HL-60/S4 (cell line): ENCODE measurements around the gene GGTA1.
"Not testable (repeated sequence)": the region's sequence is repeated elsewhere in the genome, so short reads cannot be mapped to it uniquely, and the experiment has no call there.

Source experiments
- in situ Hi-C: fragments of 300-500 bp; cut with MboI; formaldehyde crosslinking; loops from 2 replicates; pipeline ENCODE4 v1.14.3; 2022; ENCODE audit warnings: low sequenced_read_pairs

GGTA1 gene

DNA sequence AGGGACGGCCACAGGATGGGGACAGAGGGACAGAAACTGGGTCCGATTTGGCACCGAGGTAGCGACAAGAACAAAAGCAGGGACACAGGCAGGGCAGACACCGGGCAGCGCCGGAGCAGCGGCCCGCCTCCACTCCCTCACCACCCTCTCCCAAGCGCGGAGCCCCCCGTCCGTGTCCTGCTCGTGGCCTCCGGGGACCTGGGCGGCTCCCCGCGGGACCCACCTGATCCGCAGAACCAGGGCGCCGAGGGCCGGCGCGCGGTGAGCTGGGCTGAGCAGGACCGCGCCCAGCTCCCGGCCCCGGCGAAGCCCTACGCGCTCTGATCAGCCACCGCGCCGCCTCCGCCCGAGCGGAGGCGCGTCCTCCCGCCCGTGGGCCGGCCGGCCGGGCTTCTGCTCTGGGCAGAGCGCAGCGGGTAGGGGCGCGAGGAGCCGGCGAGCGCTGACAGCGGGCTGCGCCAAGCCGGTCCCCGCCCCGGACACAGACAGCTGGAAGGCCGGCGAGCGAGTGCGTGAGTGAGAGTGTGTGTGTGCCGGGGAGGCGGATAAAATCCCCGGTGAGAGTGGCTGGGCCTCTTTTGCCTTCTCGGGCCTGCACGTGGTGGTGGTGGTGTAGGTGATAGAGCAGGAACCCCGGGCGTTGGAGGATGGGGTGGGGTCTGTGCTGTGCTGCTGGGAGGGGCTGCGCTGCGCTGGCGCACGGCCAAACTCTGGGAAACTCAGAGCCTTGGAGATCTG, at the start of gene GGTA1:
TSS of gene GGTA1 (minus strand) at position 418 of the 738 bp plus-strand sequence. CDS start 31,922 bp downstream, outside the sequence.
- in situ Hi-C loops, result no loop called here

GRCh38 chr9:121548666-121549065, 49.0 kb upstream of the GGTA1 start:
- in situ Hi-C loops, result loop anchor here (10.0 kb wide), 1 partner anchor 436 kb away; no protein-coding TSS in a partner anchor

GRCh38 chr9:121545875-121546423, 46.3 kb upstream of the GGTA1 start:
- in situ Hi-C loops, result loop anchor here (10.0 kb wide), 1 partner anchor 439 kb away; no protein-coding TSS in a partner anchor

- in situ Hi-C loops, result loop anchor here (10.0 kb wide), 1 partner anchor 439 kb away; no protein-coding TSS in a partner anchor
Observed at GRCh38 chr9:121545150-121545874, 45.7 kb upstream of the GGTA1 start.

DNA sequence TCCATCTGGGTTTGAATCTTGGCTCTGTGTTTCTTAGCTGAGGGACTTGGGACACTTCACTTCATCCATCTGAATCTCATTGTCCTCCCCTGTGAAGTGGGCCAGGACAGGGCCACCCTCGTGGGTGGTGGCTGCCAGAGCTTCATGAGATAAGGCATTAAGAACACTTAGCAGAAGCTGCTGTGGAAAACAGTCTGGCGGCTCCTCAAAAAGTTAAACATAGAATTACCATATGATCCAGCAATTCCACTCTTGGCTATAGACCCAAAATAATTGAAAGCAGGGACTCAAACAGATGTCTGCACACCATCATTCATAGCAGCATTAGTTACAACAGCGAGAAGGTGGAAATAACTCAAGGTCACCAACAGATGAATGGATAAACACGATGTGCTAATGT, 42.4 kb upstream of the GGTA1 start:
- in situ Hi-C loops, result loop anchor here (5.0 to 10.0 kb wide), 2 partner anchors 145 to 443 kb away; no protein-coding TSS in a partner anchor

- in situ Hi-C loops, result loop anchor here (5.0 to 10.0 kb wide), 2 partner anchors 146 to 444 kb away; no protein-coding TSS in a partner anchor
Observed at GRCh38 chr9:121541256-121541655, 41.6 kb upstream of the GGTA1 start.

DNA sequence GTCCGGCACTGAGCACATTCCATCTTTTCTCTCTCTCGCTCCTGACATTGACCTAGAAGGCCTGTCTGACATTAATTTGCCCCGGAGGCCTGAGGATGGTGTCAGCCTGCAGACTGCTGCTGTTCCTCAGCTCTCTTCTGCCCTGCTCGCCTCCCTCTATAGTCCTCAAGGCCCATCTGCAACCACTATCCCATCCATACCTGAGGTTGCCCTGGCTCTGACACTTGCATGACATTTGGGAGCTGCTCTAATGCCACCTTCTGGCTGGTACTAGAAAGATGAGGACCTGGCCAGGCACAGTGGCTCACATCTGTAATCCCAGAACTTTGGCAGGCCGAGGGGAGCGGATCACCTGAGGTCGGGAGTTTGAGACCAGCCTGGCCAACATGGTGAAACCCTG, 38.6 kb upstream of the GGTA1 start:
- in situ Hi-C loops, result no loop called here

- in situ Hi-C loops, result no loop called here
Observed at GRCh38 chr9:121537283-121537682, 37.6 kb upstream of the GGTA1 start.

- in situ Hi-C loops, result no loop called here
Observed at GRCh38 chr9:121532881-121533280, 33.2 kb upstream of the GGTA1 start.

GRCh38 chr9:121529237-121529987, 29.8 kb upstream of the GGTA1 start:
- in situ Hi-C loops, result no loop called here

DNA sequence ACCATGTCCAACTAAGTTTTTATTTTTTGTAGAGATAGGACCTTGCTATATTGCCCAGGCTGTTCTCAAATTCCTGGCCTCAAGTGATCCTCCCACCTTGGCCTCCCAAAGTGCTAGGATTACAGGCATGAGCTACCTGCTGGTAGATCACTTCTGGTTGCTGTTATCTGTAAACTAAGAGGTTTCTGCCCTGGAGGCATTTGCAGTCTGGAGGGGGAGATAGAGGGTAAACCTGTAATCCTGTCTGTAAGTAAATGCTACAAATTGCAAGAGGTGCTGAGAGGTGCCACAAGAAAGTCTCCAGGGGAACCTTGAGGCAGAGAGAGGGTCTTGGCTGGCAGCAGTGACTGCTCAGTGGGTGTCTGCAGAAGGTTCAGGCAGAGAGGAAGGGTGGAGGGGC, 29.0 kb upstream of the GGTA1 start:
- in situ Hi-C loops, result no loop called here

DNA sequence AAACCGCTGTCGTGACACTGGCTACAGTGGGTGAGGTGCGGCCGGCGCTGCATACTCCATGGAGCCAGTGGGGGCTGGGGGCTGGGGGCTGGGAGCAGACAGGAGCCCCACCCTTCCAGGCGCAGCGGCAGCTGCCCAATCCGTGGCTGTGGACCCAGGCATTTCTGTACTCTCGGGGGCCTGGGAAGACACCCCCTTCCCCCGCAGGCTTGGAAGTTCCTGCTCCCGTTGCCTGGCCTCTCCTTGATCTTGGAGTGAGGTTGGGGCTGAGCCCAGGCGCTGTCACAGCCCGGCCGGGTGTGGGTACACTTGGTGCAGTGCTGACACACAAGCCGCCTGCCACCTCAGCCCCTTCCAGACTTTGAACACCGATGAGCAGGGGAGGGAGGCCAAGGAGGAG, 27.7 kb upstream of the GGTA1 start:
- in situ Hi-C loops, result no loop called here

DNA sequence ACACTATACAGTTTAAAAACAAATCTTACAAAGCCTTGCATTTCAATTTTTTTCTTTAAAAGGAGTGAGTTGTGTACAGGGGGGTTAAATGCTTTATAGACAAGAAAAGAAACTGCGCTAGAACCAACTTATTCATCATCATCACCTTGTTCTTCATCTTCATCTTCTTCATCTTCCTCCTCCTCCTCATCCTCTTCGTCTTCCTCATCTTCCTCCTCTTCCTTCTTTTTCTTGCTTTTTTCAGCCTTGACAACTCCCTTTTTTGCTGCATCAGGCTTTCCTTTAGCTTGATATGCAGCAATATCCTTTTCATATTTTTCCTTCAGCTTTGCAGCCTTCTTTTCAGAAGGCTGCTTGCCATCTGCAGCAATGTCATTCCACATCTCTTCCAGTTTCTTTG, 20.0 kb upstream of the GGTA1 start:
- in situ Hi-C loops, result not testable (repeated sequence)

- in situ Hi-C loops, result no loop called here
Observed at GRCh38 chr9:121518634-121519033, 19.0 kb upstream of the GGTA1 start.

DNA sequence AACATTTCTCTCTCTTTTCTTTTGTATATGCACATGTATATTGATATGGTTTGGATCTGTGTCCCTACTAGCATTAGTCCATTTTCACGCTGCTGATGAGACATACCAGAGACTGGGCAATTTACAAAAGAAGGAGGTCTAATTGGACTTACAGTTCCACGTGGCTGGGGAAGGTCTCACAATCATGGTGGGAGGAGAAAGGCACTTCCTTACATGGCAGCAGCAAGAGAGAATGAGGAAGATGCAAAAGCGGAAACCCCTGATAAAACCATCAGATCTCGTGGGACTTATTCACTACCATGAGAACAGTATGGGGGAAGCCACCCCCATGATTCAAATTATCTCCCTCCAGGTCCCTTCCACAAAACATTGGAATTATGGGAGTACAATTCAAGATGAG, 13.5 kb upstream of the GGTA1 start:
- in situ Hi-C loops, result not testable (repeated sequence)

DNA sequence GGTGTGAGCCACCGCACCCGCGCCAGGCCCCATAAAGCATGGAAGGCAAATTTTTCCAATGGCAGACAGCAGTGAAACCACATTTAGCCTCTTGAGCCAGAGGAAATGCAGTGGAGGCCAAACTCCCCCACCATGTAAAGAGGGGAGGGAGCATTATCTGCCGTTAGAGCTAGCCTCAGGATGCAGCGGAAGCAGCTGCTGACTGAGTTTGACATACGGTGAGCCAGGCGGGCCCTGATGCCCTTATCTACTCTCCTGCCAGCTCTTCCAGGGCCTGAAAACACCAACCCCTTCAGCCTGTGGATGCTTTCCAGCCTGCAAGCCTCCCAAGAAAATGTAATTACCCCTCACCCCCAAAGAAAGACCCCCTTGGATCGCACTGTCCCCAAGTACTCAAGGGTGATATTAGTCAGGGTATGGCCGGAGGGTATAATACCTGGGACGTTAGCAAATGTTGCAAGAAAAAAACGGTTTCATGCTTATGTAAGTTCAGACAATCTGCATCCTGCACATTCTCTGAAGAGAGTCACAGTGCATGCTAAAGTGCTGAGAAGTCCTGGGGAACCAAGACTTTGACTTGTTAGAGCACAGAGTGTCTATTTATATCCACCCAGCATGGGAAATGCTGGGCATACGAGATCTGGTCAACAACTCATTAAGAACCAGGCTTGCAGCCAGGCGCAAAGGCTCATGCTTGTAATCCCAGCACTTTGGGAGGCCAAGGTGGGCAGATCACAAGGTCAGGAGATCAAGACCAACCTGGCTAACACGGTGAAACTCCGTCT, 11.3 kb upstream of the GGTA1 start:
- in situ Hi-C loops, result no loop called here

DNA sequence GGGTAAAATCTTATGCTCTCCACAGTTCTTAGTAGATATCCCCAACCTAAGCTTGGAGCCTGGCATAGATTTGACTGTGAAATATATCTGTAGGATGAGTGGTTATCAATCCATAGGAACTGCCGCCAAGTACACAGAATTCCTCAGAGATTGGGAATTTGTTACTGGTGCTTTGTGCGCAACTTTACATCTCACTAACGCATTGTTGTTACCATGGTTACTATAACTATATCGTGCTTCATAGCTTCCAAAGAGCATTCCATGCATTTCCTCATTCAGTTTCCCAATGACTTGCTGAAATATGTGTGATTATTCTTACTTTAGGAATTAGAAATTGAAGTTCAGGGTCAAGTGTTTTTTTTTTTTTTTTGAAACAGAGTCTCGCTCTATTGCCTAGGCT, 9.5 kb upstream of the GGTA1 start:
- in situ Hi-C loops, result no loop called here

DNA sequence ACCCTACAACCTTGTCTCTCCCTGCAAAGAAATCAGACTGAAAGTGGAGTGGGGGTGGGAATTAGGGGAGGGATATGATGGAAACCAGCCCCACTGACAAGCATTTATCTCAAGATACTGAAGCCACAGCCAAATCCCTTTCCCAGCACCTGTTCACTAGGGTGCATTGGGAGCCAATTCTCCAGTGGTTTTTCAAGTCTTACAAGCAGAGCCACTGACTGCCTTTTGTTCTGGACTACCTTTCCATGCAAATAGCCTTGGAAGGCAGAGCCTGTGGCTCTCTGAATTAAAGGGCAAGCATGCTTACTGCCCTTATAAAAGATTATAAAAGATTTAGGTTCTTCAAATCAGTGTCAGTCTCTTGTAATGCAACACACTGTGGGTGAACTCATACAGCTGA, 8.8 kb upstream of the GGTA1 start:
- in situ Hi-C loops, result no loop called here

DNA sequence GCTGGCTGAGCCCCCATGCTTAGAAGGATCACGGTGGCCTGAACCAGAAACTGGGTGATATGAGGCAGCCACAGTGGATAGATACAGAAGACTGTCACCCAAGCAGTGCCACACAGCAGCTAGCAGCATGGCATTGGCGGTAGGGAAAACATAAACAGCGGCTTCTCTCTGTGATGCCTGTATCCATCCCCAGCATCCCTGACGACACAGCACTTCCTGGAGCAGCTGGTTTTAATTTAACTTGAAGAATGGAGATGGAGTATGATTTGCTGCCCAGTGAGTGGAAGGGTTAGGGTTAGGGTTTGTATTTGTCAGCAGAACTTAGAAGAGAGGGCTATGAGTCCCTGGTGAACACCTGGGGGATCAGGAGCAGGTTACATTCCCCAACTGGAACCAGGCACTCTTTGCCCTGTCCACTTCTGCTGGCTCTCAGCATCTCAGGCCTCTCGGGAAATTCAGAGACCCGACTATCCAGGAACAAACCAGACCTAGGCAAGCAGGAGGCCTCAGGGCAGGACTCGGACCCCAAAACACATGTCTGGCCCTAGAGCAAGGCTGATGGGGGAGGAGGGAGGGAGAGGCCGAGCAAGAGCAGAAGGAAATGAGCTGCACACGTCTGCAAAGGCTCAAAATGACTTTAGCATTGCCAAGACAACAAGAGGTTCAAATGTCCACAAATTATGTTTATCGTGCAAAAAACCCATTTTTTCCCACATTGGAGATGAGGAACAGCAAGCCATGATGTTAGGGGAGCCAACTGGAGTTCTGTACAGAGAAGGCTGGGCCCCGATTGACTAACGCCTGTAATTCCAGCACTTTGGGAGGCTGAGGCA, 6.5 kb upstream of the GGTA1 start:
- in situ Hi-C loops, result no loop called here
